22Rv1 (cell line): Measurements from ENCODE around the gene GAL3ST1.

Experiments
- CTCF ChIP-seq: fragments of 450-650 bp; IDR thresholded peaks from 2 replicates; pipeline ENCODE4 v1.5.1; 2017; ENCODE audit warnings: mild to moderate bottlenecking
- ZFX ChIP-seq: fragments of 450-650 bp; IDR thresholded peaks from 2 replicates; pipeline ENCODE4 v1.6.1; 2017; ENCODE audit warnings: antibody characterized with exemption, borderline replicate concordance

GRCh38 chr22:30598986-30599385, 24.5 kb upstream of the GAL3ST1 start:
- TF ChIP-seq CTCF (no peak), ZFX (no peak)
